ENCODE data around the gene TNNI3. TPM values are rescaled to one million over a fixed set of nuclear protein-coding genes. Genes with fewer than 3 reads are reported as not detected.
"Not testable (repeated sequence)": the region's sequence is repeated elsewhere in the genome, so short reads cannot be mapped to it uniquely, and the experiment has no call there.

TNNI3 gene
- total and polyA plus RNA-seq, 12 donors, result 3,000 to 45,177 (median 9,464) TPM

DNA sequence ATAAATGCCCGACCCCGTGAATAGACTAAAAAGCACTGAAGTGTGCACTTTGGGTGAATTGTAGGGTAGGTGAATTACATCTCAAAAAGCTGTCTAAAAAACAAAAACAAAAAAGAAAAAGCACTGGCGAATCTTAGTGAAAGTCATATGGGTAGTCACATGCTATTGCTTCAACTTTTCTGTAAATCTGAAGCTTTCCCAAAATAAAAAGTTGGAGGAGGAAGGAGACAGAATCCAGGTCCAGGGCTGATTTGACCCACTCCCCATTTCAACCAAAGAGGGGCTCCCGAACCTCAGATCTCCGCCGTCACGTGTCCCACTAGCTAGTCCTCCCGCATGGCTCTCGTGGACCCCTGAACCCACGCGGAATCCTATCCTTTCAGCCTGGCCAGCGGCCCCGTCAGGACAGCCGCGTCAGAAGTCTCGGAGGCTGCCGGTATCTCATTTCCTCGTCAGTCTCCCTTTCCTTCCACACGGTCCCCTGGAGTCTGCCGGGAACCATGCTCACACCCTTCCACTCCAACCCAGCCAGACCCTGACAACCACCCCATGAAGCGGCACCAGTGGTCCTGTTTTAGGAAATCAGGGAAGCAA, 46.2 kb downstream of the TNNI3 start:
- DNase-seq, result no peak

DNA sequence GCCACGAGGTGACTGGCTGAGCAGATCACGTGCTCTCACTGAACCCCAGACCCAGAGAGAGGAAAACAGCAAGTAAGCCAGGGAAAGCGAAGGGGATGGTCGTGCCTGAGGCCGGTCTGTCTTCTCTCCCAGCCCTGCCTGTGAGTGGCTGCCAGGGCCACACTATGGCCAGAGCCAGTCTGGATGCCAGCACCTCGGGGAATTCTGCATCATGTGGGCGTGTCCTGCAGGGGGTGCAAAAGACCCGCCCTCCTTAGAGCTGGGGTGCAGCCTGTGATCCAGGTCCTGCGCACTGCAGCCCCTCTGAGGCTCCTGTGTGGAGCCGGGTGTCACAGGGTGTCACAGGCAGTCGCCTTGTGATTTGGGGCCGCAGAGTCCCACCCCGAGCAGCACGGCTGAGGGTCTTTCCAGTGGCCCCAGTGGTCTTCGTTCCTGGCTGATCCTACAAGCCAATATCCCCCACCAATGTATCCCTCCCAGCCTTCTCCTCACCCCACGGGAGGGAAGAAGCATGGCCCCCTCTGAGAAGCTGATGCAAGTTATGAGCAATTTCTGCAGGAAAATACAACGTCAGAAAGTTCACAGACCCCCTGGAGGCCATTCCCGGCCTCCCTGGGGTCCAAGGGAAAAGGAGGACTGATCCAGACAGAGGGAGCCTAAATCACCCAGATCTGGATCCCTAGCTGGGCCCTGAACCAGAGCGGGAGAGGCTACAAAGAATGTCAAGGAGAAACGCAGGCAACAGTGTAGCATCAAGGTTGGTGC, 47.8 kb downstream of the TNNI3 start:
- no peaks in the 10 kb centered on the region for H3K27me3 ChIP-seq
- peaks cover 0 to 71% (median 0%) of the 10 kb centered on the region in 9 donors for H3K36me3 ChIP-seq
- intact Hi-C loops (cut with DNase I), result loop anchor here in 1 of 10 donors (10.0 kb wide), 1 partner anchor 45 kb away; the partner anchor contains the start of gene RDH13
- TF ChIP-seq, protein P1, sequence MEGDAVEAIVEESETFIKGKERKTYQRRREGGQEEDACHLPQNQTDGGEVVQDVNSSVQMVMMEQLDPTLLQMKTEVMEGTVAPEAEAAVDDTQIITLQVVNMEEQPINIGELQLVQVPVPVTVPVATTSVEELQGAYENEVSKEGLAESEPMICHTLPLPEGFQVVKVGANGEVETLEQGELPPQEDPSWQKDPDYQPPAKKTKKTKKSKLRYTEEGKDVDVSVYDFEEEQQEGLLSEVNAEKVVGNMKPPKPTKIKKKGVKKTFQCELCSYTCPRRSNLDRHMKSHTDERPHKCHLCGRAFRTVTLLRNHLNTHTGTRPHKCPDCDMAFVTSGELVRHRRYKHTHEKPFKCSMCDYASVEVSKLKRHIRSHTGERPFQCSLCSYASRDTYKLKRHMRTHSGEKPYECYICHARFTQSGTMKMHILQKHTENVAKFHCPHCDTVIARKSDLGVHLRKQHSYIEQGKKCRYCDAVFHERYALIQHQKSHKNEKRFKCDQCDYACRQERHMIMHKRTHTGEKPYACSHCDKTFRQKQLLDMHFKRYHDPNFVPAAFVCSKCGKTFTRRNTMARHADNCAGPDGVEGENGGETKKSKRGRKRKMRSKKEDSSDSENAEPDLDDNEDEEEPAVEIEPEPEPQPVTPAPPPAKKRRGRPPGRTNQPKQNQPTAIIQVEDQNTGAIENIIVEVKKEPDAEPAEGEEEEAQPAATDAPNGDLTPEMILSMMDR (IDR thresholded peaks at IDR 0.05), result no peak
- no peak overlapping the region for H3K4me3 ChIP-seq
- H3K4me1 ChIP-seq, result peaks cover 22 to 50% (median 35%) of the 10 kb centered on the region in 9 donors
- WGBS, 2 donors, result 77 to 83% methylated on average over 20 of the region's 20 CpGs
- ATAC-seq (no peak), DNase-seq (no peak)
- peak overlapping the region in 3 of 10 donors; percentile 10 to 36 (median 22) for H3K27ac ChIP-seq
- H3K9me3 ChIP-seq, result no peaks in the 10 kb centered on the region

More for the DNA sequence above, 46.2 kb downstream of the TNNI3 start:
- WGBS, 2 donors, result 51 to 53% methylated on average over 21 of the region's 21 CpGs
- H3K27me3 ChIP-seq, result no peaks in the 10 kb centered on the region
- intact Hi-C loops (cut with DNase I), result loop anchor here in 1 of 10 donors (10.0 kb wide), 1 partner anchor 47 kb away; the partner anchor contains the start of gene RDH13
- H3K9me3 ChIP-seq, result no peaks in the 10 kb centered on the region
- ATAC-seq, result no peak
- peaks cover 0 to 56% (median 0%) of the 10 kb centered on the region in 9 donors for H3K36me3 ChIP-seq
- H3K27ac ChIP-seq, result peak overlapping the region; percentile 53 to 99 (median 96)
- peaks cover 35 to 63% (median 50%) of the 10 kb centered on the region in 9 donors for H3K4me1 ChIP-seq
- TF ChIP-seq, protein P1 (IDR thresholded peaks at IDR 0.05), result no peak
- H3K4me3 ChIP-seq, result no peak overlapping the region

DNA sequence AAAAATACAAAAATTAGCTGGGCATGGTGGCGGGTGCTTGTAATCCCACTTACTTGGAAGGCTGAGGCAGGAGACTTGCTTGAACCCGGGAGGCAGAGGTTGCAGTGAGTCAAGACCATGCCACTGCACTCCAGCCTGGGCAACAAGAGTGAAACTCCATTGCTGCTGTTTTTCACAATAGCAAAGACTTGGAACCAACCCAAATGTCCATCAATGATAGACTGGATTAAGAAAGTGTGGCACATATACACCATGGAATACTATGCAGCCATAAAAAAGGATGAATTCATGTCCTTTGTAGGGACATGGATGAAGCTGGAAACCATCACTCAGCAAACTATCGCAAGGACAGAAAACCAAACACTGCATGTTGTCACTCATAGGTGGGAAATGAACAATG, 50.3 kb downstream of the TNNI3 start:
- H3K27me3 ChIP-seq; intact Hi-C loops (cut with DNase I); H3K27ac ChIP-seq; DNase-seq; ATAC-seq; H3K4me3 ChIP-seq: not testable (repeated sequence)
- Histone ChIP-seq H3K9me3 (peaks cover 0 to 10% (median 4%) of the 10 kb centered on the region in 11 donors), H3K36me3 (peaks cover 0 to 81% (median 14%) of the 10 kb centered on the region in 9 donors), H3K4me1 (peaks cover 0 to 26% (median 11%) of the 10 kb centered on the region in 9 donors)
- 96 to 97% methylated on average over 3 of the region's 3 CpGs for WGBS, 2 donors

DNA sequence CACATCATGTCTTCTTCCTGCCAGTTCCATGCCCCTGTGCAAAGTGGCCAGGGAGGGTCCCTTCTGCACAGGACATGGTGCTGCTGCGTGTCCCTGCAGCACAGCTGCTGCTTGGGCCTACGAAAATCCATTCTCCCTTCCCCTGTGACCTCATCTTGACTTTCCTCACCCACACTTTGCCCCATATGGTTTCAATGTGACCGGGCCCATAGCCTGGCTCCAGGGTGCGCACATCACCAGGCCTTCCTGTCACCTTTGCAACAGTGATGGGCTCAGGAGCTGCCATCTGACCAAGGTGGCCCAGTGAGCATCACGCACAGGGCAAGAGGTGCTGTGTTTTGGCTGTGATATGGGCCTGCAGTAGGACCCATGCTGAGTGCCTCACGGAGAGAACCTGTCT, 50.9 kb downstream of the TNNI3 start:
- no peaks in the 10 kb centered on the region for H3K27me3 ChIP-seq
- intact Hi-C loops (cut with DNase I), result no loop called here

More for the DNA sequence above, 50.9 kb downstream of the TNNI3 start:
- H3K4me1 ChIP-seq, result peaks cover 0 to 19% (median 4%) of the 10 kb centered on the region in 9 donors
- DNase-seq (no peak), ATAC-seq (no peak)
- peaks cover 0 to 10% (median 4%) of the 10 kb centered on the region in 11 donors for H3K9me3 ChIP-seq
- peak overlapping the region in 1 of 10 donors; percentile 14 for H3K27ac ChIP-seq
- TF ChIP-seq, protein P1 (IDR thresholded peaks at IDR 0.05), result no peak
- WGBS, 2 donors, result 90 to 95% methylated on average over 6 of the region's 6 CpGs
- H3K4me3 ChIP-seq, result no peak overlapping the region
- H3K36me3 ChIP-seq, result peaks cover 0 to 83% (median 21%) of the 10 kb centered on the region in 9 donors

All from heart right ventricle (tissue), 16 donors.